HepG2 (cell line): ENCODE data around the gene SCN7A. TPM values are rescaled to one million over a fixed set of nuclear protein-coding genes. Genes with fewer than 3 reads are reported as not detected.
A peak's percentile ranks its signal among the peaks of the same experiment; 100 is the strongest.

Source experiments
- ATAC-seq: fragments of 200-7000 bp; cut with Tn5 transposase; 3 replicates; pipeline ENCODE4 v1.9.1; 2020; ENCODE audit warnings: mild to moderate bottlenecking, moderate library complexity
- BruUV-seq: library from RNA; stranded (reverse); fragments of 400-500 nt; replicated peaks from 2 replicates; lab custom pipeline; 2021; lab: Mats Ljungman, UMichigan
- CTCF ChIA-PET: fragments of 300-600 bp; formaldehyde crosslinking; extraction: SDS; loops from one replicate; lab custom pipeline; 2021; ENCODE audit warnings: low total read pairs, inconsistent platforms, low intra/inter-chr PET ratio; lab: Yijun Ruan, JAX
- POLR2A ChIA-PET: fragments of 350-600 bp; sonication (Branson Sonifier 250); formaldehyde crosslinking; loops from one replicate; lab custom pipeline; 2020; ENCODE audit warnings: antibody characterized with exemption, inconsistent platforms; lab: Yijun Ruan, JAX
- DNase-seq: peaks from one replicate; pipeline ENCODE4 v3.0.0-alpha.2; 2015; ENCODE audit warnings: low spot score
- FAIRE-seq: peaks from 3 replicates; lab custom pipeline; 2011; peaks lifted over from hg19 to GRCh38; lab: Jason Lieb, UNC
- H2AFZ ChIP-seq: one replicate; pipeline ENCODE4 v1.6.1; 2011; ENCODE audit warnings: low read length, inconsistent platforms
- H3K27ac ChIP-seq: fragments of 300-600 bp; 3 replicates; pipeline ENCODE4 v1.8.0; 2011; ENCODE audit warnings: mixed run types, mild to moderate bottlenecking, mixed read lengths, low read length, inconsistent platforms; ENCODE audit not compliant: insufficient read depth; ENCODE audit errors: extremely low read length
- H3K27me3 ChIP-seq, 2 experiments: fragments of 200-600 bp in 1 of 2; 2 replicates in 1 of 2; 3 replicates in 1 of 2; pipeline versions ENCODE4 v1.6.0 to v1.8.0; 2011; ENCODE audit warnings: low read length in 2 of 2, mild to moderate bottlenecking in 2 of 2, moderate library complexity in 2 of 2, inconsistent platforms in 1 of 2; ENCODE audit not compliant: insufficient read depth in 2 of 2, control insufficient read depth in 1 of 2
- H3K36me3 ChIP-seq, 2 experiments: fragments of 200-600 bp in 1 of 2; replicated peaks in 1 of 2; 2 replicates in 1 of 2; 3 replicates in 1 of 2; pipeline versions ENCODE4 v1.5.1 to v1.8.0; 2011; ENCODE audit warnings: low read length in 2 of 2, inconsistent platforms in 1 of 2; ENCODE audit not compliant: insufficient read depth in 2 of 2, control insufficient read depth in 1 of 2
- H3K4me1 ChIP-seq: 2 replicates; pipeline ENCODE4 v1.5.1; 2012; ENCODE audit warnings: low read length, inconsistent platforms; ENCODE audit not compliant: insufficient read depth
- H3K4me2 ChIP-seq: 2 replicates; pipeline ENCODE4 v1.6.0; 2011; ENCODE audit warnings: low read depth, low read length, inconsistent platforms
- H3K4me3 ChIP-seq, 3 experiments: fragments of 200-600 bp in 1 of 3; sonication (generic), shearing (Covaris generic) in 1 of 3; replicated peaks in 1 of 3; 2 replicates each; pipeline ENCODE4 v1.5.1; 2011 to 2016; ENCODE audit warnings: low read length in 3 of 3, inconsistent platforms in 2 of 3, low read depth in 2 of 3, mild to moderate bottlenecking in 2 of 3, control low read depth in 1 of 3, mixed read lengths in 1 of 3; ENCODE audit not compliant: insufficient read depth in 1 of 3
- H3K79me2 ChIP-seq: one replicate; pipeline ENCODE4 v1.6.1; 2011; ENCODE audit warnings: low read length, inconsistent platforms; ENCODE audit not compliant: insufficient read depth
- H3K9ac ChIP-seq: 2 replicates; pipeline ENCODE4 v1.6.0; 2011; ENCODE audit warnings: mild to moderate bottlenecking, low read depth, low read length, inconsistent platforms; ENCODE audit not compliant: insufficient read depth
- H3K9me3 ChIP-seq: 2 replicates; pipeline ENCODE4 v1.5.1; 2012; ENCODE audit warnings: mild to moderate bottlenecking, low read length
- H4K20me1 ChIP-seq: 2 replicates; pipeline ENCODE4 v1.6.0; 2011; ENCODE audit warnings: inconsistent platforms, mild to moderate bottlenecking, low read length, moderate library complexity; ENCODE audit not compliant: insufficient read depth
- GMEB1 ChIP-seq: sonication (generic); formaldehyde crosslinking; IDR thresholded peaks from 2 replicates; pipeline ENCODE4 v1.5.1; 2020; ENCODE audit warnings: missing genetic modification reagents, mild to moderate bottlenecking, borderline replicate concordance
- GTF2F1 ChIP-seq: fragments of 150-350 bp; IDR thresholded peaks from 2 replicates; pipeline ENCODE4 v1.6.1; 2014; ENCODE audit warnings: low read length
- HNF1A ChIP-seq, 2 experiments: sonication (generic) in 1 of 2; formaldehyde crosslinking in 1 of 2; IDR thresholded peaks; 2 replicates each; pipeline versions ENCODE4 v1.4.0 to v1.6.1; 2016 to 2020; ENCODE audit warnings: borderline replicate concordance in 1 of 2, low read depth in 1 of 2, mild to moderate bottlenecking in 1 of 2, missing genetic modification reagents in 1 of 2
- NBN ChIP-seq: fragments of 450-650 bp; conservative IDR thresholded peaks from 2 replicates; pipeline ENCODE4 v1.6.1; 2017
- NR2F6 ChIP-seq, 2 experiments: IDR thresholded peaks; 2 replicates each; pipeline ENCODE4 v1.6.1; 2016; ENCODE audit warnings: antibody characterized with exemption in 1 of 2, mild to moderate bottlenecking in 1 of 2
- RAD21 ChIP-seq: fragments of 450-650 bp; formaldehyde crosslinking; IDR thresholded peaks from 2 replicates; pipeline ENCODE4 v1.5.0; 2020; ENCODE audit warnings: mild to moderate bottlenecking
- RFX3 ChIP-seq: IDR thresholded peaks from 2 replicates; pipeline ENCODE4 v1.6.1; 2016; ENCODE audit warnings: missing biosample characterization, missing genetic modification reagents
- SP5 ChIP-seq: IDR thresholded peaks from 2 replicates; pipeline ENCODE4 v1.6.1; 2016; ENCODE audit warnings: low read depth, borderline replicate concordance
- XBP1 ChIP-seq: sonication (generic); formaldehyde crosslinking; IDR thresholded peaks from 2 replicates; pipeline ENCODE4 v1.5.0; 2020; ENCODE audit warnings: missing genetic modification reagents
- YEATS2 ChIP-seq: sonication (generic); formaldehyde crosslinking; IDR thresholded peaks from 2 replicates; pipeline ENCODE4 v1.4.0; 2020; ENCODE audit warnings: missing genetic modification reagents, borderline replicate concordance
- ZBTB37 ChIP-seq: sonication (generic); formaldehyde crosslinking; IDR thresholded peaks from 2 replicates; pipeline ENCODE4 v1.4.0; 2020; ENCODE audit warnings: mild to moderate bottlenecking, missing genetic modification reagents
- ZNF24 ChIP-seq: fragments of 450-650 bp; IDR thresholded peaks from 2 replicates; pipeline ENCODE4 v1.6.1; 2017; ENCODE audit warnings: antibody characterized with exemption, mild to moderate bottlenecking
- ZNF292 ChIP-seq: sonication (generic); formaldehyde crosslinking; IDR thresholded peaks from 2 replicates; pipeline ENCODE4 v1.8.1; 2022; ENCODE audit warnings: mild to moderate bottlenecking, low read depth, missing genetic modification reagents, borderline replicate concordance
- ZNF792 ChIP-seq: IDR thresholded peaks from 2 replicates; pipeline ENCODE4 v1.6.1; 2016
- WGBS: methylation state at CpG from one replicate; pipeline ENCODE4 v1.1.6; 2017; ENCODE audit warnings: low lambda C conversion rate; 5-methylcytosine and 5-hydroxymethylcytosine counted together
- in situ Hi-C: cut with HindIII; loops from 2 replicates; pipeline ENCODE4 v1.10.0; 2017; ENCODE audit warnings: low pct_unique_long_range_greater_than_20kb; ENCODE audit not compliant: extremely low pct_ligation_motif_present
- intact Hi-C: fragments of 100-400 bp; cut with micrococcal nuclease; formaldehyde crosslinking; loops from one replicate; pipeline ENCODE4 v1.10.0; 2022; ENCODE audit not compliant: unreplicated experiment
- polyA plus RNA-seq, 8 experiments: library from polyadenylated mRNA; depleted of rRNA in 3 of 8; stranded (reverse) in 7 of 8; unstranded in 1 of 8; fragments of >200 nt; fragmentation: Illumina TruSeq in 4 of 8; extraction: Trizol in 4 of 8; gene quantifications; 2 replicates each; pipeline versions ENCODE4 v1.2.1 to v1.2.3, GENCODE V29; 2011 to 2016; ENCODE audit warnings: low read depth in 4 of 8, missing spikeins in 1 of 8, mixed read lengths in 1 of 8; ENCODE audit not compliant: insufficient read depth in 1 of 8
- total RNA-seq, 5 experiments: library from RNA; depleted of rRNA; stranded (reverse); fragments of >200 nt; fragmentation: Illumina TruSeq; extraction: Trizol; gene quantifications; 2 replicates each; pipeline ENCODE4 v1.2.3, GENCODE V29; 2016; ENCODE audit warnings: low read depth in 1 of 5

SCN7A gene
- total and polyA plus RNA-seq, 2 of the 13 experiments (the other 11 are each of a cell fraction or from before 2014, with no cell fraction given): 0.01 TPM; not detected in 1

GRCh38 chr2:166539340-166540162 lies 45.5 kb upstream of the SCN7A start:
- peak; percentile 71 for FAIRE-seq
- ChIA-PET CTCF (interaction anchor here (1.3 to 2.7 kb wide), 3 partner anchors 267 to 1580 kb away, joined by 5 to 22 read pairs (median 12); no protein-coding TSS in a partner anchor), POLR2A (no interaction called here)
- in situ Hi-C loops: loop anchor here (5.0 to 10.0 kb wide), 3 partner anchors 365 to 1578 kb away; no protein-coding TSS in a partner anchor
- Histone ChIP-seq H3K9ac (no peak overlapping the region), H3K36me3 (no peaks in the 10 kb centered on the region), H4K20me1 (no peaks in the 10 kb centered on the region), H3K4me3 (no peak overlapping the region), H3K27me3 (no peaks in the 10 kb centered on the region), H3K27ac (no peak overlapping the region), H3K9me3 (no peaks in the 10 kb centered on the region), H3K79me2 (no peaks in the 10 kb centered on the region), H2AFZ (no peak overlapping the region), H3K4me1 (no peaks in the 10 kb centered on the region), H3K4me2 (no peak overlapping the region)
- ATAC-seq: peak; percentile 98
- peak; percentile 64 for DNase-seq
- 14% methylated on average over 9 of the region's 9 CpGs for WGBS
- BruUV-seq: no TSS peak
- intact Hi-C loops: loop anchor here (1.0 to 2.0 kb wide), 9 partner anchors 265 to 1579 kb away; no protein-coding TSS in a partner anchor
- TF ChIP-seq HNF1A (IDR thresholded peaks at IDR 0.05; ENCODE audit: low read depth) (no peak), HNF1A (CRISPR knock-in tag; IDR thresholded peaks at IDR 0.05; ENCODE audit: borderline replicate concordance) (no peak), RAD21 (peak; percentile 83), ZNF24 (no peak), XBP1 (CRISPR knock-in tag) (no peak), GTF2F1 (no peak), NBN (no peak), ZNF792 (no peak), NR2F6 (IDR thresholded peaks at IDR 0.05) (no peak), NR2F6 (CRISPR knock-in tag; IDR thresholded peaks at IDR 0.05) (0 out of 2 replicates have a peak, but pooled peaks have one; percentile 13), YEATS2 (CRISPR knock-in tag) (no peak), RFX3 (CRISPR knock-in tag) (no peak), GMEB1 (CRISPR knock-in tag) (0 out of 2 replicates have a peak, but pooled peaks have one; percentile 25), SP5 (no peak), ZBTB37 (CRISPR knock-in tag) (no peak), ZNF292 (CRISPR knock-in tag) (no peak)
